Testis (tissue), 3 donors: ENCODE measurements around the gene COL5A1. TPM values are rescaled to one million over a fixed set of nuclear protein-coding genes. Genes with fewer than 3 reads are reported as not detected.

Source experiments
- DNase-seq: peaks from one replicate; pipeline ENCODE4 v3.0.0-alpha.2; 2019
- H3K27ac ChIP-seq, 2 donors: fragments of 200-600 bp; sonication (generic); one replicate each; pipeline ENCODE4 v1.5.1; 2019
- H3K27me3 ChIP-seq: fragments of 200-600 bp; sonication (generic); one replicate; pipeline ENCODE4 v1.5.1; 2019
- H3K36me3 ChIP-seq: fragments of 200-600 bp; sonication (generic); one replicate; pipeline ENCODE4 v1.5.1; 2017; ENCODE audit warnings: low read depth; ENCODE audit errors: missing control alignments
- H3K4me1 ChIP-seq: fragments of 200-600 bp; sonication (generic); one replicate; pipeline ENCODE4 v1.5.1; 2019
- H3K4me3 ChIP-seq, 2 donors: fragments of 200-600 bp; sonication (generic); one replicate each; pipeline ENCODE4 v1.5.1; 2017 to 2019
- H3K9me3 ChIP-seq: fragments of 200-600 bp; sonication (generic); one replicate; pipeline ENCODE4 v1.5.1; 2017
- CTCF ChIP-seq, 3 experiments: fragments of 450-650 bp in 2 of 3; fragments of 200-600 bp in 1 of 3; sonication (generic) in 1 of 3; IDR thresholded peaks; one replicate each; pipeline ENCODE4 v1.5.1; 2016 to 2019; ENCODE audit warnings: antibody characterized with exemption in 3 of 3, mild to moderate bottlenecking in 2 of 3, moderate library complexity in 1 of 3
- POLR2A ChIP-seq: fragments of 450-650 bp; IDR thresholded peaks from one replicate; pipeline ENCODE4 v1.6.1; 2017; ENCODE audit warnings: antibody characterized with exemption, mild to moderate bottlenecking, moderate library complexity
- WGBS, 2 donors: methylation state at CpG; one replicate each; pipeline ENCODE4 v1.1.5; 2018; 5-methylcytosine and 5-hydroxymethylcytosine counted together
- intact Hi-C: fragments of 100-400 bp; cut with DNase I; formaldehyde crosslinking; loops from one replicate; pipeline ENCODE4 v1.15.1; 2023; ENCODE audit warnings: low total_unique reads
- polyA plus RNA-seq: library from polyadenylated mRNA; stranded (reverse); fragments of 350-450 nt; fragmentation: Illumina TruSeq; extraction: RNeasy Lipid Tissue Mini Kit (QIAGEN cat#74804); gene quantifications from one replicate; pipeline ENCODE4 v1.2.3, GENCODE V29; 2014; ENCODE audit warnings: low read depth, low replicate concordance; ENCODE audit not compliant: insufficient read depth
- total RNA-seq, 2 donors: library from RNA; depleted of rRNA; stranded (reverse); fragments of >200 nt; gene quantifications; one replicate each; pipeline ENCODE4 v1.2.3, GENCODE V29; 2016

Gene COL5A1
- total and polyA plus RNA-seq, 3 donors from 2014 or later: 18.5 to 34.3 (median 20.8) TPM

- Histone ChIP-seq H3K4me1 (no peaks in the 10 kb centered on the region), H3K36me3 (no peaks in the 10 kb centered on the region), H3K27ac (no peak overlapping the region), H3K4me3 (no peak overlapping the region), H3K9me3 (no peaks in the 10 kb centered on the region), H3K27me3 (no peaks in the 10 kb centered on the region)
- no peak for TF ChIP-seq POLR2A
- TF ChIP-seq CTCF (IDR thresholded peaks at IDR 0.05): peak; percentile 66 to 82 (median 81)
- 55 to 64% methylated on average over 15 to 20 of the region's 20 CpGs for WGBS, 2 donors
- intact Hi-C loops: no loop called here
- peak; percentile 74 for DNase-seq
Measured at GRCh38 chr9:134689321-134690181, 47.9 kb downstream of the COL5A1 start.

DNA sequence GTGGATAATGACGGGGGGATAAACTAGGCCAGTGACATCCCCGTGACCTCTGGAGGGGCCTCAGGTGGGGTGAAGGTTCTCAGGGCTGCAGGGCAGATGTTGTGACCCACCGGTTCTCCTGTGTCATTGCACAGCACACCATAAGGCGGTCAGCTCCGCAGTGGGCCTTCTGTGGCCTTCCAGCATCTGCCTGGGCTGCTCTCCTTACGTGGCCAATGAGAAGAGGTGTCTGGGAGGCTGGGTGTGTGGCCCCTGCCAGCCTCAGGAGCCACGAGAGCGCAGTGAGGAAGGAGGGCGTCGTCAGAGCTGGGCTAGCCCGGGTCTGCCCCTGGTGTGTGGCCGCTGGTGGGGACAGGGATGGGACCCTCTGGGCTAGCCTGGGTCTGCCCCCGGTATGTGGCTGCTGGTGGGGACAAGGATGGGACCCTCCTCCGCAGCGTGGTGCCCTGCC lies 48.7 kb downstream of the COL5A1 start:
- Histone ChIP-seq H3K27ac (no peak overlapping the region), H3K27me3 (no peaks in the 10 kb centered on the region), H3K4me1 (no peaks in the 10 kb centered on the region), H3K9me3 (no peaks in the 10 kb centered on the region), H3K36me3 (no peaks in the 10 kb centered on the region), H3K4me3 (no peak overlapping the region)
- no peak for TF ChIP-seq POLR2A
- no peak for TF ChIP-seq CTCF (IDR thresholded peaks at IDR 0.05)
- no peak for DNase-seq
- intact Hi-C loops: no loop called here
- WGBS, 2 donors: 69 to 73% methylated on average over 9 to 15 of the region's 15 CpGs

DNA sequence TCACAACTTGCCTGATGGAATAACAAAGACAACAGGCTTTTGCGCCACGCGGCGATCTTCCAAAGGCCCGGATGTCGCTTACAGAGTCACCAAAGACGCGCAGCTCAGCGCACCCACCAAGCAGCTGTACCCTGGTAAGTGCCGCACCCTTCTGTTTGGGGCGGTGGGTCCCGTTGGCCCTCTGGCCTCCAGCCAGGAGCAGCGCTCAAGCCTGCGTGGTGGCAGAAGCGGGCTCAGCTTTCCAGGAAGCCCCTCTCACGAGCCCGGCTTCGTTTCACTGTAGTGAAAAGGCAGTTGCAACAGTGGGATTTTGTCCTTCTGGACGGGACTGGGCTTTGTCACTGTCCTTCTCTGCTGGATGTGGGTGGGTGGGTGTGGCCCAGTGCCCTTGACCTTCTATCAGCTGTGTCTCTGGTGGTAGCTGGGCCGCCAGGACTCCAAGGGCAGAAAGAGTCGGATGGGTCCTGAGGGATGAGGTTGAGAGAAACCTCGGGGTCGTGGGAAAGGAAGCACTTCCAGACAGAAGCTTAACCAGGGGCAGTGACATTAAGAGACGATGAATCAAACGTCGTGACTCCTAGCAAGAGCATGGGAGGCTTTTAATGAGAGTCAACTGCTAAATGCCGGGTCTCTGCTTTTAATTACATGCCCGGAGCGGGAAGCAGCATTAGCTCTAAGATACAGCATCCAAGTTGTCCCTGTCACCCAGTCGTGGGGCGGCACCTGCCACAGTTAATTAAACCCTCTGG lies 49.5 kb downstream of the COL5A1 start:
- WGBS, 2 donors: 73 to 81% methylated on average over 22 to 31 of the region's 31 CpGs
- no peak for DNase-seq
- intact Hi-C loops: no loop called here
- Histone ChIP-seq H3K4me1 (no peaks in the 10 kb centered on the region), H3K4me3 (no peak overlapping the region), H3K9me3 (no peaks in the 10 kb centered on the region), H3K36me3 (no peaks in the 10 kb centered on the region), H3K27me3 (no peaks in the 10 kb centered on the region), H3K27ac (no peak overlapping the region)
- TF ChIP-seq CTCF (IDR thresholded peaks at IDR 0.05): no peak
- TF ChIP-seq POLR2A: no peak

- no peaks in the 10 kb centered on the region for H3K27me3 ChIP-seq
- H3K4me1 ChIP-seq: no peaks in the 10 kb centered on the region
- H3K27ac ChIP-seq: no peak overlapping the region
- H3K9me3 ChIP-seq: no peaks in the 10 kb centered on the region
- intact Hi-C loops: no loop called here
- no peak for DNase-seq
- no peak overlapping the region for H3K4me3 ChIP-seq
- no peaks in the 10 kb centered on the region for H3K36me3 ChIP-seq
- TF ChIP-seq POLR2A: no peak
- no peak for TF ChIP-seq CTCF (IDR thresholded peaks at IDR 0.05)
- 72 to 77% methylated on average over 16 to 23 of the region's 23 CpGs for WGBS, 2 donors
Measured at GRCh38 chr9:134691695-134692572, 50.3 kb downstream of the COL5A1 start.
